ENCODE measurements around the gene GCN1.

GRCh38 chr12:120096671-120097202 lies 97.8 kb downstream of the GCN1 start:
- TF ChIP-seq CTCF (IDR thresholded peaks at IDR 0.05), result no peak
- TF ChIP-seq POLR2A (IDR thresholded peaks at IDR 0.05), result no peak
